Liver (tissue), 9 donors: ENCODE data around the gene DIPK1A. TPM values are rescaled to one million over a fixed set of nuclear protein-coding genes. Genes with fewer than 3 reads are reported as not detected.
A peak's percentile ranks its signal among the peaks of the same experiment; 100 is the strongest.

Experiments
- DNase-seq: peaks from one replicate; pipeline ENCODE4 v3.0.0-alpha.2; 2017; ENCODE audit warnings: low spot score
- H3K27ac ChIP-seq, 2 donors: one replicate each; pipeline ENCODE4 v1.7.0; 2013; ENCODE audit warnings: inconsistent platforms in 2 of 2, low read length in 2 of 2, control low read depth in 1 of 2, low read depth in 1 of 2, mild to moderate bottlenecking in 1 of 2
- H3K27me3 ChIP-seq, 4 donors: one replicate each; pipeline versions ENCODE4 v1.6.1 to v1.7.0; 2013; ENCODE audit warnings: low read length in 3 of 4, inconsistent platforms in 1 of 4, mild to moderate bottlenecking in 1 of 4, moderate library complexity in 1 of 4; ENCODE audit not compliant: control insufficient read depth in 4 of 4, insufficient read depth in 4 of 4
- H3K36me3 ChIP-seq, 4 donors: one replicate each; pipeline versions ENCODE4 v1.6.1 to v1.7.0; 2013; ENCODE audit warnings: low read length in 3 of 4, mild to moderate bottlenecking in 3 of 4, low read depth in 1 of 4, moderate library complexity in 1 of 4; ENCODE audit not compliant: control insufficient read depth in 4 of 4, insufficient read depth in 3 of 4
- H3K4me1 ChIP-seq, 4 donors: one replicate each; pipeline versions ENCODE4 v1.6.1 to v1.7.0; 2013; ENCODE audit warnings: low read length in 3 of 4, mild to moderate bottlenecking in 3 of 4, moderate library complexity in 1 of 4; ENCODE audit not compliant: control insufficient read depth in 4 of 4, insufficient read depth in 4 of 4
- H3K4me3 ChIP-seq, 3 donors: one replicate each; pipeline versions ENCODE4 v1.6.1 to v1.7.0; 2013; ENCODE audit warnings: low read length in 3 of 3, control low read depth in 1 of 3, low read depth in 1 of 3, mild to moderate bottlenecking in 1 of 3
- H3K9ac ChIP-seq, 2 donors: one replicate each; pipeline ENCODE4 v1.7.0; 2013; ENCODE audit warnings: low read length in 2 of 2, mild to moderate bottlenecking in 2 of 2, moderate library complexity in 2 of 2, control low read depth in 1 of 2, low read depth in 1 of 2
- H3K9me3 ChIP-seq, 4 donors: one replicate each; pipeline versions ENCODE4 v1.6.1 to v1.7.0; 2013; ENCODE audit warnings: low read length in 3 of 4; ENCODE audit not compliant: control insufficient read depth in 4 of 4
- ATF3 ChIP-seq: IDR thresholded peaks from 2 replicates; pipeline ENCODE4 v1.6.1; 2016; ENCODE audit warnings: antibody characterized with exemption
- CTCF ChIP-seq: fragments of 150-350 bp; IDR thresholded peaks from 2 replicates; pipeline ENCODE4 v1.5.1; 2017; ENCODE audit warnings: improper control_type of control experiment, low read depth, low read length; ENCODE audit not compliant: missing input control
- EGR1 ChIP-seq, 2 donors: IDR thresholded peaks; 2 replicates each; pipeline ENCODE4 v1.6.1; 2016 to 2018; ENCODE audit warnings: antibody characterized with exemption in 2 of 2, low read depth in 2 of 2
- FOXA1 ChIP-seq: IDR thresholded peaks from 2 replicates; pipeline ENCODE4 v1.6.1; 2016; ENCODE audit warnings: antibody characterized with exemption
- FOXA2 ChIP-seq: IDR thresholded peaks from 2 replicates; pipeline ENCODE4 v1.6.1; 2016; ENCODE audit warnings: antibody characterized with exemption
- GABPA ChIP-seq, 2 donors: IDR thresholded peaks in 1 of 2; conservative IDR thresholded peaks in 1 of 2; 2 replicates each; pipeline ENCODE4 v1.6.1; 2016; ENCODE audit warnings: antibody characterized with exemption in 2 of 2, mild to moderate bottlenecking in 1 of 2, moderate library complexity in 1 of 2
- HNF4A ChIP-seq, 2 donors: conservative IDR thresholded peaks; 2 replicates each; pipeline ENCODE4 v1.6.1; 2016; ENCODE audit warnings: antibody characterized with exemption in 2 of 2, mild to moderate bottlenecking in 2 of 2
- HNF4G ChIP-seq: IDR thresholded peaks from 2 replicates; pipeline ENCODE4 v1.6.1; 2016; ENCODE audit warnings: antibody characterized with exemption
- JUND ChIP-seq, 2 donors: IDR thresholded peaks; 2 replicates each; pipeline ENCODE4 v1.6.1; 2016; ENCODE audit warnings: antibody characterized with exemption in 2 of 2
- MAX ChIP-seq: IDR thresholded peaks from 2 replicates; pipeline ENCODE4 v1.6.1; 2016; ENCODE audit warnings: antibody characterized with exemption
- NR2F2 ChIP-seq: IDR thresholded peaks from 2 replicates; pipeline ENCODE4 v1.6.1; 2016; ENCODE audit warnings: antibody characterized with exemption
- RAD21 ChIP-seq, 2 donors: IDR thresholded peaks; 2 replicates each; pipeline ENCODE4 v1.6.1; 2016; ENCODE audit warnings: antibody characterized with exemption in 2 of 2, mild to moderate bottlenecking in 2 of 2
- REST ChIP-seq: IDR thresholded peaks from 2 replicates; pipeline ENCODE4 v1.6.1; 2016; ENCODE audit warnings: antibody characterized with exemption, mild to moderate bottlenecking
- RXRA ChIP-seq, 2 donors: IDR thresholded peaks; 2 replicates each; pipeline ENCODE4 v1.6.1; 2017 to 2018; ENCODE audit warnings: antibody characterized with exemption in 2 of 2, mild to moderate bottlenecking in 1 of 2
- SP1 ChIP-seq: IDR thresholded peaks from 2 replicates; pipeline ENCODE4 v1.6.1; 2018; ENCODE audit warnings: antibody characterized with exemption, mild to moderate bottlenecking
- TAF1 ChIP-seq: conservative IDR thresholded peaks from 2 replicates; pipeline ENCODE4 v1.6.1; 2016; ENCODE audit warnings: antibody characterized with exemption, mild to moderate bottlenecking
- YY1 ChIP-seq: IDR thresholded peaks from 2 replicates; pipeline ENCODE4 v1.6.1; 2016; ENCODE audit warnings: antibody characterized with exemption, mild to moderate bottlenecking
- ZBTB33 ChIP-seq: IDR thresholded peaks from 2 replicates; pipeline ENCODE4 v1.6.1; 2016; ENCODE audit warnings: antibody characterized with exemption
- WGBS: extraction: QIAGEN DNeasy Blood & Tissue Kit; methylation state at CpG from one replicate; pipeline ENCODE4 v1.1.7; 2013; 5-methylcytosine and 5-hydroxymethylcytosine counted together
- polyA plus RNA-seq, 2 donors: library from polyadenylated mRNA; stranded (reverse) in 1 of 2; unstranded in 1 of 2; fragments of 200-250 nt in 1 of 2; fragments of >200 nt in 1 of 2; fragmentation: Nextera tagmentation in 1 of 2; extraction: Ambion mirVana in 1 of 2; gene quantifications; one replicate each; pipeline versions ENCODE4 v1.2.1 to v1.2.3, GENCODE V29; 2013 to 2015
- total RNA-seq, 2 donors: library from RNA; depleted of rRNA; stranded (reverse); fragments of >200 nt; gene quantifications; one replicate each; pipeline ENCODE4 v1.2.3, GENCODE V29; 2014
- donor health status: healthy.
- donor health status: healthy.
- donor health status: healthy.
- donor health status: healthy.
- donor health status: healthy.

DIPK1A gene
- total and polyA plus RNA-seq, 4 donors, result 7.9 to 11.6 (median 10.2) TPM

- TF ChIP-seq FOXA1 (no peak), HNF4A (conservative IDR thresholded peaks at IDR 0.05) (no peak)
Measured at GRCh38 chr1:92833840-92834239, 127.4 kb downstream of the DIPK1A start (continued).

- H3K27ac ChIP-seq, result peak overlapping the region; percentile 91 to 93
- WGBS, result under 1% methylated on average over 19 of the region's 19 CpGs
- H3K9ac ChIP-seq, result peak overlapping the region; percentile 83 to 99
- DNase-seq, result no peak
- peaks cover 3 to 33% (median 28%) of the 10 kb centered on the region in 4 donors for H3K36me3 ChIP-seq
- H3K9me3 ChIP-seq, result no peaks in the 10 kb centered on the region
- H3K27me3 ChIP-seq, result no peaks in the 10 kb centered on the region
- H3K4me3 ChIP-seq, result peak overlapping the region; percentile 72 to 95 (median 93)
- TF ChIP-seq RXRA (IDR thresholded peaks at IDR 0.05), result no peak
- TF ChIP-seq NR2F2, result no peak
- TF ChIP-seq CTCF, result no peak
- TF ChIP-seq FOXA1, result no peak
- TF ChIP-seq JUND (IDR thresholded peaks at IDR 0.05), result no peak
- peaks cover 5 to 14% (median 7%) of the 10 kb centered on the region in 4 donors for H3K4me1 ChIP-seq
Measured at GRCh38 chr1:92832537-92833114, 128.6 kb downstream of the DIPK1A start.

GRCh38 chr1:92831762-92832536 is 129.3 kb downstream of the DIPK1A start, which contains the start of gene RPL5:
TSS of gene RPL5 (plus strand) at chr1:92832040. CDS start at chr1:92832115, 75 bp downstream.
- H3K27ac ChIP-seq, result peak within 1 kb of the TSS; percentile 91 to 93
- H3K36me3 ChIP-seq, result peaks cover 3 to 27% (median 21%) of the 10 kb centered on the region in 4 donors
- H3K9me3 ChIP-seq, result no peaks in the 10 kb centered on the region
- peak within 1 kb of the TSS; percentile 83 to 99 for H3K9ac ChIP-seq
- DNase-seq, result peak; percentile 97
- WGBS, result under 1% methylated on average over 57 of the region's 57 CpGs
- H3K4me3 ChIP-seq, result peak within 1 kb of the TSS; percentile 72 to 95 (median 93)
- peaks cover 5 to 14% (median 7%) of the 10 kb centered on the region in 4 donors for H3K4me1 ChIP-seq
- no peaks in the 10 kb centered on the region for H3K27me3 ChIP-seq
- TF ChIP-seq CTCF, result peak; percentile 97
- TF ChIP-seq YY1, result peak; percentile 99
- peak; percentile 95 for TF ChIP-seq TAF1
- TF ChIP-seq HNF4A (conservative IDR thresholded peaks at IDR 0.05), result peak; percentile 17 to 54
- peak; percentile 48 for TF ChIP-seq SP1
- peak; percentile 92 for TF ChIP-seq ZBTB33
- TF ChIP-seq REST, result peak; percentile 96
- peak; percentile 73 to 94 for TF ChIP-seq RXRA (IDR thresholded peaks at IDR 0.05)
- peak in 1 of 2 donors; percentile 28 for TF ChIP-seq JUND (IDR thresholded peaks at IDR 0.05)
- no peak for TF ChIP-seq FOXA2
- peak in 1 of 2 donors; percentile 29 for TF ChIP-seq GABPA (IDR thresholded peaks at IDR 0.05 in 1 of 2, conservative IDR thresholded peaks at IDR 0.05 in 1 of 2)
- TF ChIP-seq NR2F2, result peak; percentile 77
- TF ChIP-seq FOXA1, result no peak
- TF ChIP-seq MAX, result peak; percentile 94
- no peak for TF ChIP-seq HNF4G
- peak; percentile 18 for TF ChIP-seq EGR1 (IDR thresholded peaks at IDR 0.05; ENCODE audit: low read depth in 2 of 2)
- no peak for TF ChIP-seq ATF3
- TF ChIP-seq RAD21 (IDR thresholded peaks at IDR 0.05), result peak; percentile 71 to 80
